ENCODE data around the gene ADAMTSL3. TPM values are rescaled to one million over a fixed set of nuclear protein-coding genes. Genes with fewer than 3 reads are reported as not detected.
A peak's percentile ranks its signal among the peaks of the same experiment; 100 is the strongest.

ADAMTSL3 gene
- total and polyA plus RNA-seq, 4 donors: 3.5 to 19.0 (median 8.0) TPM

- TF ChIP-seq CTCF (IDR thresholded peaks at IDR 0.05; ENCODE audit: low read depth, low read length, missing input control): no peak
Measured at GRCh38 chr15:83692746-83693581, 39.0 kb downstream of the ADAMTSL3 start (continued).

DNA sequence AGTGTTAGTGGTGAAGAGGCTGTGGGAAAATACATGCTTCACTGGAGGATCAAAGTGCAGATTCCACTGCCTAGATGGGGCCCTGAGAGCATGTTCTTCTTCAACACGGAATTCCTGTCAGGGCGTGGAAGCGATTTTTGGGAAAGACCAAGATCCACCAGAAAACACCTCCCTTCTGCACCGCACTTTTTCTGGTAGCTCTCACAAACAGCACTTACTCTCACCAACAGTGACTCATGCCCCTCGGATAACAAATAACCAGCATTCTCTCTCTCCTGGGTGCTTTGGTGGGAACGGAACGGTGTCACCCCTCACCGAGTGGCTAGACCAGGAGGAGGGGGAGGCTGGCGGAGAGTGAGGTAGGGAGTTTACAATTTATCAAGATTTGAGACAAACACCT is 40.1 kb downstream of the ADAMTSL3 start:
- TF ChIP-seq, protein P1, sequence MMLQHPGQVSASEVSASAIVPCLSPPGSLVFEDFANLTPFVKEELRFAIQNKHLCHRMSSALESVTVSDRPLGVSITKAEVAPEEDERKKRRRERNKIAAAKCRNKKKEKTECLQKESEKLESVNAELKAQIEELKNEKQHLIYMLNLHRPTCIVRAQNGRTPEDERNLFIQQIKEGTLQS (IDR thresholded peaks at IDR 0.05): no peak
- peak in 1 of 2 donors; percentile 40 for TF ChIP-seq HNF4A (conservative IDR thresholded peaks at IDR 0.05)
- peaks cover 0 to 7% (median 1%) of the 10 kb centered on the region in 4 donors for H3K4me1 ChIP-seq (ENCODE audit: control insufficient read depth in 4 of 4, insufficient read depth in 4 of 4, low read length in 3 of 4)
- no peaks in the 10 kb centered on the region for H3K27me3 ChIP-seq (ENCODE audit: control insufficient read depth in 4 of 4, insufficient read depth in 4 of 4, low read length in 3 of 4)
- DNase-seq (ENCODE audit: low spot score): no peak
- no peak overlapping the region for H3K27ac ChIP-seq (ENCODE audit: low read depth in 1 of 2, low read length in 2 of 2)
- H3K9me3 ChIP-seq (ENCODE audit: control insufficient read depth in 4 of 4, low read length in 3 of 4): no peaks in the 10 kb centered on the region
- 71% methylated on average over 9 of the region's 9 CpGs for WGBS
- no peak overlapping the region for H3K9ac ChIP-seq (ENCODE audit: low read depth in 1 of 2, low read length in 2 of 2)
- H3K4me3 ChIP-seq (ENCODE audit: low read depth in 1 of 3, low read length in 3 of 3): no peak overlapping the region
- H3K36me3 ChIP-seq (ENCODE audit: control insufficient read depth in 4 of 4, insufficient read depth in 3 of 4, low read depth in 1 of 4, low read length in 3 of 4): no peaks in the 10 kb centered on the region

GRCh38 chr15:83694536-83694935 is 40.6 kb downstream of the ADAMTSL3 start:
- no peak overlapping the region for H3K9ac ChIP-seq (ENCODE audit: low read depth in 1 of 2, low read length in 2 of 2)
- no peaks in the 10 kb centered on the region for H3K36me3 ChIP-seq (ENCODE audit: control insufficient read depth in 4 of 4, insufficient read depth in 3 of 4, low read depth in 1 of 4, low read length in 3 of 4)
- H3K4me3 ChIP-seq (ENCODE audit: low read depth in 1 of 3, low read length in 3 of 3): no peak overlapping the region
- no peak overlapping the region for H3K27ac ChIP-seq (ENCODE audit: low read depth in 1 of 2, low read length in 2 of 2)
- TF ChIP-seq FOXA1 (IDR thresholded peaks at IDR 0.05) (no peak), EGR1 (IDR thresholded peaks at IDR 0.05; ENCODE audit: low read depth in 2 of 2) (no peak)
- H3K4me1 ChIP-seq (ENCODE audit: control insufficient read depth in 4 of 4, insufficient read depth in 4 of 4, low read length in 3 of 4): peaks cover 0 to 7% (median 1%) of the 10 kb centered on the region in 4 donors
- H3K27me3 ChIP-seq (ENCODE audit: control insufficient read depth in 4 of 4, insufficient read depth in 4 of 4, low read length in 3 of 4): no peaks in the 10 kb centered on the region
- WGBS: 85% methylated on average over 5 of the region's 5 CpGs
- H3K9me3 ChIP-seq (ENCODE audit: control insufficient read depth in 4 of 4, low read length in 3 of 4): no peaks in the 10 kb centered on the region
- DNase-seq (ENCODE audit: low spot score): no peak

- 64% methylated on average over 3 of the region's 3 CpGs for whole genome bisulfite sequencing
- no peak for DNase-seq (ENCODE audit: low spot score)
- H3K4me1 ChIP-seq (ENCODE audit: control insufficient read depth in 4 of 4, insufficient read depth in 4 of 4, low read length in 3 of 4): peaks cover 0 to 7% (median 1%) of the 10 kb centered on the region in 4 donors
- TF ChIP-seq HNF4A (conservative IDR thresholded peaks at IDR 0.05) (no peak), YY1 (IDR thresholded peaks at IDR 0.05) (no peak), TAF1 (conservative IDR thresholded peaks at IDR 0.05) (no peak), SP1 (IDR thresholded peaks at IDR 0.05) (no peak), GABPA (IDR thresholded peaks at IDR 0.05 in 1 of 2, conservative IDR thresholded peaks at IDR 0.05 in 1 of 2) (no peak), ZBTB33 (IDR thresholded peaks at IDR 0.05) (no peak), RXRA (IDR thresholded peaks at IDR 0.05) (no peak), HNF4G (IDR thresholded peaks at IDR 0.05) (no peak), EGR1 (IDR thresholded peaks at IDR 0.05; ENCODE audit: low read depth in 2 of 2) (no peak), NR2F2 (IDR thresholded peaks at IDR 0.05) (no peak), FOXA1 (IDR thresholded peaks at IDR 0.05) (no peak), FOXA2 (IDR thresholded peaks at IDR 0.05) (no peak), RAD21 (IDR thresholded peaks at IDR 0.05) (no peak), CTCF (IDR thresholded peaks at IDR 0.05; ENCODE audit: low read depth, low read length, missing input control) (no peak)
- TF ChIP-seq, protein P1 (IDR thresholded peaks at IDR 0.05): no peak
- TF ChIP-seq, protein P2, sequence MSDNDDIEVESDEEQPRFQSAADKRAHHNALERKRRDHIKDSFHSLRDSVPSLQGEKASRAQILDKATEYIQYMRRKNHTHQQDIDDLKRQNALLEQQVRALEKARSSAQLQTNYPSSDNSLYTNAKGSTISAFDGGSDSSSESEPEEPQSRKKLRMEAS (IDR thresholded peaks at IDR 0.05): no peak
Measured at GRCh38 chr15:83695246-83695645, 41.3 kb downstream of the ADAMTSL3 start.

More at GRCh38 chr15:83695246-83695645, 41.3 kb downstream of the ADAMTSL3 start:
- H3K27me3 ChIP-seq (ENCODE audit: control insufficient read depth in 4 of 4, insufficient read depth in 4 of 4, low read length in 3 of 4): no peaks in the 10 kb centered on the region
- no peak overlapping the region for H3K4me3 ChIP-seq (ENCODE audit: low read depth in 1 of 3, low read length in 3 of 3)
- no peak overlapping the region for H3K9ac ChIP-seq (ENCODE audit: low read depth in 1 of 2, low read length in 2 of 2)
- H3K36me3 ChIP-seq (ENCODE audit: control insufficient read depth in 4 of 4, insufficient read depth in 3 of 4, low read depth in 1 of 4, low read length in 3 of 4): no peaks in the 10 kb centered on the region
- no peaks in the 10 kb centered on the region for H3K9me3 ChIP-seq (ENCODE audit: control insufficient read depth in 4 of 4, low read length in 3 of 4)
- H3K27ac ChIP-seq (ENCODE audit: low read depth in 1 of 2, low read length in 2 of 2): no peak overlapping the region
